ENCODE results near the gene CCL24. TPM values are rescaled to one million over a fixed set of nuclear protein-coding genes. Genes with fewer than 3 reads are reported as not detected.

The CCL24 gene
- total and polyA plus RNA-seq, 10 of the 15 experiments (the other 5 are each of a cell fraction or from before 2014, with no cell fraction given), result not detected

- SMC1A ChIA-PET (ENCODE audit: uncharacterized antibody, unreplicated experiment), result interaction anchor here (1.3 kb wide), 1 partner anchor 9 kb away, joined by 5 read pairs; no protein-coding TSS in a partner anchor
- BruUV-seq (replicated peaks), result no TSS peak
- Histone ChIP-seq H3K9ac (ENCODE audit: control insufficient read depth, insufficient read depth, low read length) (no peak overlapping the region), H3K4me3 (no peak overlapping the region), H3K27me3 (replicated peaks in 1 of 2; ENCODE audit: control insufficient read depth in 2 of 2, insufficient read depth in 2 of 2, low read length in 1 of 2) (no peaks in the 10 kb centered on the region), H3K4me2 (ENCODE audit: control insufficient read depth, insufficient read depth) (no peak overlapping the region), H3K79me2 (ENCODE audit: control insufficient read depth, insufficient read depth, low read length) (no peaks in the 10 kb centered on the region), H3K36me3 (ENCODE audit: control insufficient read depth in 2 of 2, insufficient read depth in 2 of 2, low read length in 1 of 2) (no peaks in the 10 kb centered on the region), H4K20me1 (ENCODE audit: control insufficient read depth, insufficient read depth) (no peaks in the 10 kb centered on the region), H3K27ac (ENCODE audit: control insufficient read depth, insufficient read depth) (no peak overlapping the region), H3K9me3 (replicated peaks; ENCODE audit: control insufficient read depth, insufficient read depth, low read length) (no peaks in the 10 kb centered on the region), H3K4me1 (ENCODE audit: control insufficient read depth, insufficient read depth, low read length) (no peaks in the 10 kb centered on the region), H2AFZ (ENCODE audit: control insufficient read depth, low read depth, low read length) (no peak overlapping the region)
- ATAC-seq (no peak), DNase-seq (ENCODE audit: low read depth, low spot score) (no peak), FAIRE-seq (no peak)
- 88% methylated on average over 1 of the region's 1 CpG for WGBS (ENCODE audit: insufficient coverage, insufficient replicate concordance, low lambda C conversion rate, missing lambda C conversion rate)
- intact Hi-C loops (cut with micrococcal nuclease; ENCODE audit: unreplicated experiment) (loop anchor here (10.0 kb wide), 1 partner anchor 244 kb away; no protein-coding TSS in a partner anchor), in situ Hi-C loops (cut with MboI) (loop anchor here (25.0 kb wide), 1 partner anchor 709 kb away; the partner anchor contains the start of gene RCC1L)
- TF ChIP-seq E2F8 (IDR thresholded peaks at IDR 0.05; ENCODE audit: low read depth, partially characterized antibody) (no peak), PAX5 (IDR thresholded peaks at IDR 0.05; ENCODE audit: borderline replicate concordance, low read depth, low read length) (no peak), ASH2L (IDR thresholded peaks at IDR 0.05; ENCODE audit: borderline replicate concordance, low read depth) (no peak), NFYA (IDR thresholded peaks at IDR 0.05; ENCODE audit: borderline replicate concordance, low read depth, low read length) (no peak), TBL1XR1 (IDR thresholded peaks at IDR 0.05; ENCODE audit: low read depth, low read length) (no peak), KLF5 (IDR thresholded peaks at IDR 0.05; ENCODE audit: partially characterized antibody) (no peak), SIX5 (IDR thresholded peaks at IDR 0.05; ENCODE audit: low read depth, low read length, severe bottlenecking) (no peak), YBX1 (IDR thresholded peaks at IDR 0.05) (no peak), CREB1 (IDR thresholded peaks at IDR 0.05; ENCODE audit: low read depth) (no peak), ESRRA (IDR thresholded peaks at IDR 0.05; ENCODE audit: low read length) (no peak), FOXM1 (IDR thresholded peaks at IDR 0.05; ENCODE audit: low read depth, low read length) (no peak), SMAD5 (IDR thresholded peaks at IDR 0.05; ENCODE audit: low read depth) (no peak), EZH2 (IDR thresholded peaks at IDR 0.05; ENCODE audit: borderline replicate concordance, control insufficient read depth, low read depth, low read length) (no peak), MTA3 (IDR thresholded peaks at IDR 0.05; ENCODE audit: borderline replicate concordance, low read length) (no peak), STAT3 (IDR thresholded peaks at IDR 0.05; ENCODE audit: low read depth, low read length) (no peak)
- TF ChIP-seq, protein P1, sequence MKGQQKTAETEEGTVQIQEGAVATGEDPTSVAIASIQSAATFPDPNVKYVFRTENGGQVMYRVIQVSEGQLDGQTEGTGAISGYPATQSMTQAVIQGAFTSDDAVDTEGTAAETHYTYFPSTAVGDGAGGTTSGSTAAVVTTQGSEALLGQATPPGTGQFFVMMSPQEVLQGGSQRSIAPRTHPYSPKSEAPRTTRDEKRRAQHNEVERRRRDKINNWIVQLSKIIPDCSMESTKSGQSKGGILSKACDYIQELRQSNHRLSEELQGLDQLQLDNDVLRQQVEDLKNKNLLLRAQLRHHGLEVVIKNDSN (IDR thresholded peaks at IDR 0.05; ENCODE audit: borderline replicate concordance, extremely low read length, insufficient read depth, low read depth, low read length), result no peak
- TF ChIP-seq, protein P2, sequence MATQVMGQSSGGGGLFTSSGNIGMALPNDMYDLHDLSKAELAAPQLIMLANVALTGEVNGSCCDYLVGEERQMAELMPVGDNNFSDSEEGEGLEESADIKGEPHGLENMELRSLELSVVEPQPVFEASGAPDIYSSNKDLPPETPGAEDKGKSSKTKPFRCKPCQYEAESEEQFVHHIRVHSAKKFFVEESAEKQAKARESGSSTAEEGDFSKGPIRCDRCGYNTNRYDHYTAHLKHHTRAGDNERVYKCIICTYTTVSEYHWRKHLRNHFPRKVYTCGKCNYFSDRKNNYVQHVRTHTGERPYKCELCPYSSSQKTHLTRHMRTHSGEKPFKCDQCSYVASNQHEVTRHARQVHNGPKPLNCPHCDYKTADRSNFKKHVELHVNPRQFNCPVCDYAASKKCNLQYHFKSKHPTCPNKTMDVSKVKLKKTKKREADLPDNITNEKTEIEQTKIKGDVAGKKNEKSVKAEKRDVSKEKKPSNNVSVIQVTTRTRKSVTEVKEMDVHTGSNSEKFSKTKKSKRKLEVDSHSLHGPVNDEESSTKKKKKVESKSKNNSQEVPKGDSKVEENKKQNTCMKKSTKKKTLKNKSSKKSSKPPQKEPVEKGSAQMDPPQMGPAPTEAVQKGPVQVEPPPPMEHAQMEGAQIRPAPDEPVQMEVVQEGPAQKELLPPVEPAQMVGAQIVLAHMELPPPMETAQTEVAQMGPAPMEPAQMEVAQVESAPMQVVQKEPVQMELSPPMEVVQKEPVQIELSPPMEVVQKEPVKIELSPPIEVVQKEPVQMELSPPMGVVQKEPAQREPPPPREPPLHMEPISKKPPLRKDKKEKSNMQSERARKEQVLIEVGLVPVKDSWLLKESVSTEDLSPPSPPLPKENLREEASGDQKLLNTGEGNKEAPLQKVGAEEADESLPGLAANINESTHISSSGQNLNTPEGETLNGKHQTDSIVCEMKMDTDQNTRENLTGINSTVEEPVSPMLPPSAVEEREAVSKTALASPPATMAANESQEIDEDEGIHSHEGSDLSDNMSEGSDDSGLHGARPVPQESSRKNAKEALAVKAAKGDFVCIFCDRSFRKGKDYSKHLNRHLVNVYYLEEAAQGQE (IDR thresholded peaks at IDR 0.05; ENCODE audit: low read depth, low read length), result no peak
- CTCF ChIA-PET, result interaction anchor here (1.5 kb wide), 1 partner anchor 9 kb away, joined by 3 read pairs; no protein-coding TSS in a partner anchor
- POLR2A ChIA-PET, result no interaction called here
- RAD21 ChIA-PET (ENCODE audit: unreplicated experiment), result no interaction called here
Measured at GRCh38 chr7:75771224-75771623, 42.4 kb downstream of the CCL24 start.

All from GM12878 (cell line).